ENCODE measurements around the gene TCTA.

- TF ChIP-seq ELF4 (IDR thresholded peaks at IDR 0.05) (no peak), HDGF (IDR thresholded peaks at IDR 0.05; ENCODE audit: borderline replicate concordance) (no peak), BHLHE40 (IDR thresholded peaks at IDR 0.05; ENCODE audit: borderline replicate concordance) (no peak), FOXK2 (IDR thresholded peaks at IDR 0.05) (no peak), SP1 (IDR thresholded peaks at IDR 0.05) (no peak), SUZ12 (IDR thresholded peaks at IDR 0.05) (no peak)
Observed at GRCh38 chr3:49460956-49461355, 48.7 kb downstream of the TCTA start.

Measured in HEK293T (cell line).